Ectodermal cell (in vitro differentiated cells): Measurements from ENCODE around the gene ADSL.

Source experiments
- H3K27ac ChIP-seq: 2 replicates; pipeline ENCODE4 v1.7.0; 2013; ENCODE audit warnings: mild to moderate bottlenecking, low read depth, low read length; ENCODE audit not compliant: insufficient read depth, poor library complexity, severe bottlenecking
- H3K27me3 ChIP-seq: 2 replicates; pipeline ENCODE4 v1.7.0; 2013; ENCODE audit warnings: mild to moderate bottlenecking, low read length; ENCODE audit not compliant: insufficient read depth, control insufficient read depth, poor library complexity, severe bottlenecking
- H3K36me3 ChIP-seq: one replicate; pipeline ENCODE4 v1.7.0; 2013; ENCODE audit warnings: low read length; ENCODE audit not compliant: control insufficient read depth, insufficient read depth
- H3K4me1 ChIP-seq: one replicate; pipeline ENCODE4 v1.7.0; 2013; ENCODE audit warnings: low read length; ENCODE audit not compliant: control insufficient read depth, insufficient read depth
- H3K4me3 ChIP-seq: 2 replicates; pipeline ENCODE4 v1.7.0; 2013; ENCODE audit warnings: low read depth, low read length, control low read depth; ENCODE audit not compliant: insufficient read depth
- H3K9me3 ChIP-seq: 2 replicates; pipeline ENCODE4 v1.7.0; 2013; ENCODE audit warnings: mild to moderate bottlenecking, low read length, moderate library complexity; ENCODE audit not compliant: control insufficient read depth
- WGBS, 2 experiments: methylation state at CpG; one replicate each; pipeline ENCODE4 v1.1.7; 2013; ENCODE audit warnings: missing lambda C conversion rate in 2 of 2; 5-methylcytosine and 5-hydroxymethylcytosine counted together

ADSL gene

GRCh38 chr22:40414838-40415505 is 68.7 kb downstream of the ADSL start:
- H3K36me3 ChIP-seq = peaks cover 13% of the 10 kb centered on the region
- no peaks in the 10 kb centered on the region for H3K27me3 ChIP-seq
- peaks cover 6% of the 10 kb centered on the region for H3K4me1 ChIP-seq
- no peak overlapping the region for H3K27ac ChIP-seq
- no peaks in the 10 kb centered on the region for H3K9me3 ChIP-seq
- WGBS, 2 experiments = 92 to 93% methylated on average over 10 of the region's 10 CpGs
- H3K4me3 ChIP-seq = no peak overlapping the region

GRCh38 chr22:40415531-40416266 is 69.4 kb downstream of the ADSL start:
- H3K36me3 ChIP-seq = peaks cover 12% of the 10 kb centered on the region
- 94% methylated on average over 19 of the region's 19 CpGs for WGBS, 2 experiments

GRCh38 chr22:40416267-40416570 is 69.9 kb downstream of the ADSL start:
- H3K4me3 ChIP-seq = no peak overlapping the region
- no peaks in the 10 kb centered on the region for H3K27me3 ChIP-seq
- no peaks in the 10 kb centered on the region for H3K9me3 ChIP-seq
- WGBS, 2 experiments = 93 to 94% methylated on average over 10 of the region's 10 CpGs
- H3K27ac ChIP-seq = no peak overlapping the region
- H3K4me1 ChIP-seq = peaks cover 6% of the 10 kb centered on the region
- H3K36me3 ChIP-seq = peaks cover 13% of the 10 kb centered on the region

More at GRCh38 chr22:40415531-40416266, 69.4 kb downstream of the ADSL start:
- no peaks in the 10 kb centered on the region for H3K27me3 ChIP-seq
- H3K4me3 ChIP-seq = no peak overlapping the region
- H3K27ac ChIP-seq = no peak overlapping the region
- H3K4me1 ChIP-seq = peaks cover 6% of the 10 kb centered on the region
- no peaks in the 10 kb centered on the region for H3K9me3 ChIP-seq

- Histone ChIP-seq H3K36me3 (peaks cover 16% of the 10 kb centered on the region), H3K27me3 (no peaks in the 10 kb centered on the region), H3K4me1 (peaks cover 6% of the 10 kb centered on the region), H3K4me3 (no peak overlapping the region), H3K27ac (no peak overlapping the region), H3K9me3 (no peaks in the 10 kb centered on the region)
- 91 to 93% methylated on average over 11 of the region's 11 CpGs for WGBS, 2 experiments
Measured at GRCh38 chr22:40416636-40417035, 70.3 kb downstream of the ADSL start.

GRCh38 chr22:40417041-40417440 is 70.7 kb downstream of the ADSL start:
- H3K27me3 ChIP-seq = no peaks in the 10 kb centered on the region
- H3K4me1 ChIP-seq = peaks cover 6% of the 10 kb centered on the region
- peaks cover 16% of the 10 kb centered on the region for H3K36me3 ChIP-seq
- 93 to 94% methylated on average over 8 of the region's 8 CpGs for WGBS, 2 experiments
- no peak overlapping the region for H3K27ac ChIP-seq
- no peak overlapping the region for H3K4me3 ChIP-seq
- H3K9me3 ChIP-seq = no peaks in the 10 kb centered on the region

GRCh38 chr22:40417881-40418280 is 71.6 kb downstream of the ADSL start:
- H3K36me3 ChIP-seq = peaks cover 16% of the 10 kb centered on the region
- H3K27me3 ChIP-seq = no peaks in the 10 kb centered on the region
- no peaks in the 10 kb centered on the region for H3K9me3 ChIP-seq
- no peak overlapping the region for H3K4me3 ChIP-seq
- peaks cover 6% of the 10 kb centered on the region for H3K4me1 ChIP-seq
- WGBS, 2 experiments = 91 to 94% methylated on average over 5 of the region's 5 CpGs
- no peak overlapping the region for H3K27ac ChIP-seq

GRCh38 chr22:40418366-40419201 is 72.3 kb downstream of the ADSL start:
- Histone ChIP-seq H3K27ac (no peak overlapping the region), H3K27me3 (no peaks in the 10 kb centered on the region), H3K9me3 (no peaks in the 10 kb centered on the region), H3K4me3 (no peak overlapping the region), H3K4me1 (peaks cover 6% of the 10 kb centered on the region), H3K36me3 (peaks cover 16% of the 10 kb centered on the region)
- 88% methylated on average over 42 of the region's 42 CpGs for WGBS, 2 experiments

- WGBS, 2 experiments = 95% methylated on average over 8 of the region's 8 CpGs
- H3K4me3 ChIP-seq = no peak overlapping the region
- peaks cover 6% of the 10 kb centered on the region for H3K4me1 ChIP-seq
- no peak overlapping the region for H3K27ac ChIP-seq
- H3K36me3 ChIP-seq = peaks cover 16% of the 10 kb centered on the region
- no peaks in the 10 kb centered on the region for H3K9me3 ChIP-seq
- no peaks in the 10 kb centered on the region for H3K27me3 ChIP-seq
Measured at GRCh38 chr22:40419718-40420117, 73.4 kb downstream of the ADSL start.

GRCh38 chr22:40420341-40421081 is 74.2 kb downstream of the ADSL start:
- Histone ChIP-seq H3K9me3 (no peaks in the 10 kb centered on the region), H3K27me3 (no peaks in the 10 kb centered on the region), H3K4me3 (no peak overlapping the region), H3K36me3 (peaks cover 16% of the 10 kb centered on the region), H3K4me1 (peaks cover 6% of the 10 kb centered on the region), H3K27ac (no peak overlapping the region)
- 95 to 97% methylated on average over 18 of the region's 18 CpGs for WGBS, 2 experiments

GRCh38 chr22:40421082-40421350 is 74.7 kb downstream of the ADSL start:
- H3K4me1 ChIP-seq = peaks cover 6% of the 10 kb centered on the region
- H3K27ac ChIP-seq = no peak overlapping the region
- WGBS, 2 experiments = 92 to 95% methylated on average over 4 of the region's 4 CpGs
- H3K36me3 ChIP-seq = peaks cover 16% of the 10 kb centered on the region
- H3K4me3 ChIP-seq = no peak overlapping the region
- no peaks in the 10 kb centered on the region for H3K9me3 ChIP-seq
- no peaks in the 10 kb centered on the region for H3K27me3 ChIP-seq
